ENCODE results near the gene SPDYE4.

The SPDYE4 gene

GRCh38 chr17:8749616-8750015 lies 8.7 kb downstream of the SPDYE4 start:
- no peak for TF ChIP-seq ESRRG (CRISPR knock-in tag; IDR thresholded peaks at IDR 0.05)
- TF ChIP-seq GLIS3 (CRISPR knock-in tag; IDR thresholded peaks at IDR 0.05) = no peak
- no peak for TF ChIP-seq POU6F1 (CRISPR knock-in tag; IDR thresholded peaks at IDR 0.05; ENCODE audit: borderline replicate concordance, low read depth)
- no peak for TF ChIP-seq BACH2 (CRISPR knock-in tag; IDR thresholded peaks at IDR 0.05; ENCODE audit: borderline replicate concordance)
- TF ChIP-seq PPARA (CRISPR knock-in tag; IDR thresholded peaks at IDR 0.05; ENCODE audit: borderline replicate concordance) = no peak
- TF ChIP-seq ARNTL (CRISPR knock-in tag; IDR thresholded peaks at IDR 0.05; ENCODE audit: borderline replicate concordance, low read depth) = no peak
- TF ChIP-seq ISL1 (CRISPR knock-in tag; IDR thresholded peaks at IDR 0.05) = no peak
- TF ChIP-seq SNAI2 (CRISPR knock-in tag; IDR thresholded peaks at IDR 0.05) = no peak
- no peak for TF ChIP-seq ZNF565 (CRISPR knock-in tag; conservative IDR thresholded peaks at IDR 0.05; ENCODE audit: low read depth)
- TF ChIP-seq ZNF8 (CRISPR knock-in tag; IDR thresholded peaks at IDR 0.05) = no peak
- no peak for TF ChIP-seq CREB5 (CRISPR knock-in tag; IDR thresholded peaks at IDR 0.05; ENCODE audit: low read depth)
- TF ChIP-seq PATZ1 (CRISPR knock-in tag; IDR thresholded peaks at IDR 0.05; ENCODE audit: borderline replicate concordance) = no peak
- no peak for TF ChIP-seq CSRNP3 (CRISPR knock-in tag; IDR thresholded peaks at IDR 0.05)
- no peak for TF ChIP-seq OSR1 (CRISPR knock-in tag; IDR thresholded peaks at IDR 0.05)
- no peak for TF ChIP-seq ZC3H10 (CRISPR knock-in tag; IDR thresholded peaks at IDR 0.05)
- no peak for TF ChIP-seq RARB (CRISPR knock-in tag; IDR thresholded peaks at IDR 0.05)
- ATAC-seq = no peak

GRCh38 chr17:8747742-8748141 lies 10.6 kb downstream of the SPDYE4 start:
- ATAC-seq = no peak
- no peak for TF ChIP-seq CSRNP3 (CRISPR knock-in tag; IDR thresholded peaks at IDR 0.05)
- no peak for TF ChIP-seq ZC3H10 (CRISPR knock-in tag; IDR thresholded peaks at IDR 0.05)

GRCh38 chr17:8746501-8747236 lies 11.7 kb downstream of the SPDYE4 start:
- TF ChIP-seq ISL1 (CRISPR knock-in tag; IDR thresholded peaks at IDR 0.05) (no peak), BACH2 (CRISPR knock-in tag; IDR thresholded peaks at IDR 0.05; ENCODE audit: borderline replicate concordance) (no peak), SNAI2 (CRISPR knock-in tag; IDR thresholded peaks at IDR 0.05) (no peak), ZNF565 (CRISPR knock-in tag; conservative IDR thresholded peaks at IDR 0.05; ENCODE audit: low read depth) (no peak), ZFP3 (CRISPR knock-in tag; IDR thresholded peaks at IDR 0.05) (no peak), ESRRG (CRISPR knock-in tag; IDR thresholded peaks at IDR 0.05) (no peak), CSDC2 (CRISPR knock-in tag; IDR thresholded peaks at IDR 0.05) (no peak), ZNF70 (CRISPR knock-in tag; IDR thresholded peaks at IDR 0.05) (no peak), ARNTL (CRISPR knock-in tag; IDR thresholded peaks at IDR 0.05; ENCODE audit: borderline replicate concordance, low read depth) (no peak)
- ATAC-seq = peak; percentile 24

Measured in SK-N-SH treated with all-trans-retinoic acid at 6 μM for 48 hours (cell line).